GM19397 (cell line): ENCODE data around the gene BCL6B.

ENCODE experiments used
- ATAC-seq: cut with Tn5 transposase; IDR thresholded peaks from one replicate; pipeline ENCODE4 v1.9.1; 2021; ENCODE audit warnings: mild to moderate bottlenecking, moderate library complexity; ENCODE audit not compliant: unreplicated experiment

Gene BCL6B

GRCh38 chr17:7007143-7007542, 15.7 kb upstream of the BCL6B start:
- ATAC-seq = no peak

- ATAC-seq = no peak
These were observed 12.3 kb upstream of the BCL6B start for GRCh38 chr17:7010523-7010922.

GRCh38 chr17:7011415-7011814, 11.4 kb upstream of the BCL6B start:
- ATAC-seq = no peak

GRCh38 chr17:7011942-7012254, 11.0 kb upstream of the BCL6B start:
- no peak for ATAC-seq

- ATAC-seq = peak; percentile 83
These were observed 8.4 kb upstream of the BCL6B start for GRCh38 chr17:7014261-7014994.

GRCh38 chr17:7014995-7015958, 7.6 kb upstream of the BCL6B start:
- no peak for ATAC-seq

GRCh38 chr17:7016418-7016817, 6.4 kb upstream of the BCL6B start:
- no peak for ATAC-seq

- ATAC-seq = no peak
These were observed 5.7 kb upstream of the BCL6B start for GRCh38 chr17:7016886-7017826.

- no peak for ATAC-seq
These were observed 5.0 kb upstream of the BCL6B start for GRCh38 chr17:7017827-7018200.

- no peak for ATAC-seq
These were observed 4.4 kb upstream of the BCL6B start for GRCh38 chr17:7018331-7018964.

- no peak for ATAC-seq
These were observed 3.5 kb upstream of the BCL6B start for GRCh38 chr17:7019367-7019766.

- ATAC-seq = no peak
These were observed 2.9 kb upstream of the BCL6B start for GRCh38 chr17:7019839-7020519.

- ATAC-seq = no peak
These were observed 1.8 kb upstream of the BCL6B start for GRCh38 chr17:7020894-7021664.

- peak; percentile 70 for ATAC-seq
These were observed 664 bp upstream of the BCL6B start for GRCh38 chr17:7021993-7022778.

GRCh38 chr17:7023576-7024401, 939 bp downstream of the BCL6B start:
- ATAC-seq = peak; percentile 49

GRCh38 chr17:7024402-7024785, 1.5 kb downstream of the BCL6B start:
- no peak for ATAC-seq

- ATAC-seq = no peak
These were observed 2.4 kb downstream of the BCL6B start for GRCh38 chr17:7025245-7025644.
